HFFc6 (cell line): ENCODE data around the gene CCL25. TPM values are rescaled to one million over a fixed set of nuclear protein-coding genes. Genes with fewer than 3 reads are reported as not detected.
"Not testable (repeated sequence)": the region's sequence is repeated elsewhere in the genome, so short reads cannot be mapped to it uniquely, and the experiment has no call there.

Source experiments
- DNase-seq: peaks from one replicate; pipeline ENCODE4 v3.0.0-alpha.2; 2018
- H3K27ac Mint-ChIP-seq: 2 replicates; pipeline ENCODE4 v1.8.0; 2020; ENCODE audit warnings: mild to moderate bottlenecking, mixed read lengths
- H3K27me3 Mint-ChIP-seq: 2 replicates; pipeline ENCODE4 v1.8.0; 2021; ENCODE audit warnings: mild to moderate bottlenecking, moderate library complexity, mixed read lengths; ENCODE audit not compliant: insufficient read depth
- H3K36me3 Mint-ChIP-seq: 2 replicates; pipeline ENCODE4 v1.8.0; 2021; ENCODE audit warnings: low read depth, mixed read lengths
- H3K4me1 Mint-ChIP-seq: 2 replicates; pipeline ENCODE4 v1.8.0; 2020; ENCODE audit warnings: low read depth, mixed read lengths
- H3K4me3 Mint-ChIP-seq: 2 replicates; pipeline ENCODE4 v1.8.0; 2020; ENCODE audit warnings: mild to moderate bottlenecking, moderate library complexity, mixed read lengths
- H3K9me3 Mint-ChIP-seq: 2 replicates; pipeline ENCODE4 v1.8.0; 2020; ENCODE audit warnings: mild to moderate bottlenecking, mixed read lengths
- CTCF ChIP-seq: fragments of 200-600 bp; sonication (generic); IDR thresholded peaks from 2 replicates; pipeline ENCODE4 v1.5.0; 2021; ENCODE audit warnings: antibody characterized with exemption, mild to moderate bottlenecking
- total RNA-seq, 6 experiments: library from RNA; stranded (reverse); fragmentation: NEBNext Ultra II Directional; extraction: Animal tissue kit (Norgen Biotek cat#: 25700); gene quantifications; 2 replicates in 1 of 6; 3 replicates in 5 of 6; pipeline ENCODE4 v1.2.3, GENCODE V29; 2021

CCL25 gene
- total RNA-seq, 6 experiments from 2014 or later, result not detected

- DNase-seq, result no peak
- Mint-ChIP-seq H3K4me1 (no peaks in the 10 kb centered on the region), H3K27ac (no peak overlapping the region), H3K4me3 (no peak overlapping the region), H3K36me3 (no peaks in the 10 kb centered on the region), H3K9me3 (no peaks in the 10 kb centered on the region), H3K27me3 (peaks cover 8% of the 10 kb centered on the region)
- no peak for TF ChIP-seq CTCF
These were observed 23.5 kb upstream of the CCL25 start for GRCh38 chr19:8028951-8029491.

GRCh38 chr19:8030960-8031359 lies 21.6 kb upstream of the CCL25 start:
- H3K27ac Mint-ChIP-seq, result no peak overlapping the region
- no peak overlapping the region for H3K4me3 Mint-ChIP-seq
- no peaks in the 10 kb centered on the region for H3K36me3 Mint-ChIP-seq
- TF ChIP-seq CTCF, result no peak
- H3K9me3 Mint-ChIP-seq, result no peaks in the 10 kb centered on the region
- no peak for DNase-seq
- H3K4me1 Mint-ChIP-seq, result no peaks in the 10 kb centered on the region
- peaks cover 14% of the 10 kb centered on the region for H3K27me3 Mint-ChIP-seq

GRCh38 chr19:8033287-8034177 lies 19.0 kb upstream of the CCL25 start:
- H3K4me3 Mint-ChIP-seq, H3K4me1 Mint-ChIP-seq, H3K36me3 Mint-ChIP-seq, H3K9me3 Mint-ChIP-seq, H3K27ac Mint-ChIP-seq, DNase-seq: not testable (repeated sequence)
- H3K27me3 Mint-ChIP-seq, result peaks cover 32% of the 10 kb centered on the region

- H3K4me1 Mint-ChIP-seq, result no peaks in the 10 kb centered on the region
- H3K9me3 Mint-ChIP-seq, result no peaks in the 10 kb centered on the region
- H3K36me3 Mint-ChIP-seq, result no peaks in the 10 kb centered on the region
- no peak overlapping the region for H3K4me3 Mint-ChIP-seq
- peaks cover 34% of the 10 kb centered on the region for H3K27me3 Mint-ChIP-seq
- no peak overlapping the region for H3K27ac Mint-ChIP-seq
- DNase-seq, result no peak
- no peak for TF ChIP-seq CTCF
These were observed 18.4 kb upstream of the CCL25 start for GRCh38 chr19:8034178-8034525.

GRCh38 chr19:8036434-8037099 lies 16.0 kb upstream of the CCL25 start:
- H3K36me3 Mint-ChIP-seq, result no peaks in the 10 kb centered on the region
- H3K9me3 Mint-ChIP-seq, result no peaks in the 10 kb centered on the region
- no peak for TF ChIP-seq CTCF
- no peak overlapping the region for H3K4me3 Mint-ChIP-seq
- H3K4me1 Mint-ChIP-seq, result no peaks in the 10 kb centered on the region
- no peak overlapping the region for H3K27ac Mint-ChIP-seq
- no peak for DNase-seq
- peaks cover 35% of the 10 kb centered on the region for H3K27me3 Mint-ChIP-seq

GRCh38 chr19:8038815-8039214 lies 13.7 kb upstream of the CCL25 start:
- H3K4me3 Mint-ChIP-seq, result no peak overlapping the region
- no peak overlapping the region for H3K27ac Mint-ChIP-seq
- no peak for TF ChIP-seq CTCF
- H3K36me3 Mint-ChIP-seq, result no peaks in the 10 kb centered on the region
- H3K9me3 Mint-ChIP-seq, result no peaks in the 10 kb centered on the region
- H3K4me1 Mint-ChIP-seq, result no peaks in the 10 kb centered on the region
- DNase-seq, result no peak
- peaks cover 31% of the 10 kb centered on the region for H3K27me3 Mint-ChIP-seq
